ENCODE data around the gene ZSWIM8.

- TF ChIP-seq NFIC (IDR thresholded peaks at IDR 0.05), result no peak
- no peak for TF ChIP-seq CEBPB (IDR thresholded peaks at IDR 0.05)
- TF ChIP-seq MAX (IDR thresholded peaks at IDR 0.05), result no peak
- no peak for TF ChIP-seq FOXM1 (IDR thresholded peaks at IDR 0.05; ENCODE audit: borderline replicate concordance, low read depth)
- TF ChIP-seq EP300 (IDR thresholded peaks at IDR 0.05; ENCODE audit: borderline replicate concordance), result no peak
- TF ChIP-seq TAF1 (IDR thresholded peaks at IDR 0.05; ENCODE audit: low read depth), result no peak
- TF ChIP-seq, protein P1, sequence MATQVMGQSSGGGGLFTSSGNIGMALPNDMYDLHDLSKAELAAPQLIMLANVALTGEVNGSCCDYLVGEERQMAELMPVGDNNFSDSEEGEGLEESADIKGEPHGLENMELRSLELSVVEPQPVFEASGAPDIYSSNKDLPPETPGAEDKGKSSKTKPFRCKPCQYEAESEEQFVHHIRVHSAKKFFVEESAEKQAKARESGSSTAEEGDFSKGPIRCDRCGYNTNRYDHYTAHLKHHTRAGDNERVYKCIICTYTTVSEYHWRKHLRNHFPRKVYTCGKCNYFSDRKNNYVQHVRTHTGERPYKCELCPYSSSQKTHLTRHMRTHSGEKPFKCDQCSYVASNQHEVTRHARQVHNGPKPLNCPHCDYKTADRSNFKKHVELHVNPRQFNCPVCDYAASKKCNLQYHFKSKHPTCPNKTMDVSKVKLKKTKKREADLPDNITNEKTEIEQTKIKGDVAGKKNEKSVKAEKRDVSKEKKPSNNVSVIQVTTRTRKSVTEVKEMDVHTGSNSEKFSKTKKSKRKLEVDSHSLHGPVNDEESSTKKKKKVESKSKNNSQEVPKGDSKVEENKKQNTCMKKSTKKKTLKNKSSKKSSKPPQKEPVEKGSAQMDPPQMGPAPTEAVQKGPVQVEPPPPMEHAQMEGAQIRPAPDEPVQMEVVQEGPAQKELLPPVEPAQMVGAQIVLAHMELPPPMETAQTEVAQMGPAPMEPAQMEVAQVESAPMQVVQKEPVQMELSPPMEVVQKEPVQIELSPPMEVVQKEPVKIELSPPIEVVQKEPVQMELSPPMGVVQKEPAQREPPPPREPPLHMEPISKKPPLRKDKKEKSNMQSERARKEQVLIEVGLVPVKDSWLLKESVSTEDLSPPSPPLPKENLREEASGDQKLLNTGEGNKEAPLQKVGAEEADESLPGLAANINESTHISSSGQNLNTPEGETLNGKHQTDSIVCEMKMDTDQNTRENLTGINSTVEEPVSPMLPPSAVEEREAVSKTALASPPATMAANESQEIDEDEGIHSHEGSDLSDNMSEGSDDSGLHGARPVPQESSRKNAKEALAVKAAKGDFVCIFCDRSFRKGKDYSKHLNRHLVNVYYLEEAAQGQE (IDR thresholded peaks at IDR 0.05; ENCODE audit: low read depth), result no peak
- no peak for TF ChIP-seq CREB1 (IDR thresholded peaks at IDR 0.05; ENCODE audit: low read depth)
These were observed 16.0 kb upstream of the ZSWIM8 start for GRCh38 chr10:73769396-73769795.
